Sigmoid colon (tissue), 7 donors: ENCODE measurements around the gene FBN3. TPM values are rescaled to one million over a fixed set of nuclear protein-coding genes. Genes with fewer than 3 reads are reported as not detected.

Source experiments
- DNase-seq: peaks from one replicate; pipeline ENCODE4 v3.0.0-alpha.2; 2019
- H3K27ac ChIP-seq, 4 donors: fragments of 200-600 bp; sonication (generic); one replicate each; pipeline ENCODE4 v1.5.1; 2016 to 2019; ENCODE audit warnings: mild to moderate bottlenecking in 1 of 4
- H3K27me3 ChIP-seq, 3 donors: fragments of 200-600 bp; sonication (generic); one replicate each; pipeline ENCODE4 v1.5.1; 2019; ENCODE audit warnings: mild to moderate bottlenecking in 1 of 3
- H3K36me3 ChIP-seq, 4 donors: fragments of 200-600 bp; sonication (generic); one replicate each; pipeline ENCODE4 v1.5.1; 2016 to 2019
- H3K4me1 ChIP-seq, 4 donors: fragments of 200-600 bp; sonication (generic); one replicate each; pipeline ENCODE4 v1.5.1; 2017 to 2019
- H3K4me3 ChIP-seq, 4 donors: fragments of 200-600 bp; sonication (generic); one replicate each; pipeline ENCODE4 v1.5.1; 2017 to 2019; ENCODE audit warnings: mild to moderate bottlenecking in 2 of 4, moderate library complexity in 1 of 4
- H3K9me3 ChIP-seq, 4 donors: fragments of 200-600 bp in 3 of 4; sonication (generic) in 3 of 4; one replicate each; pipeline versions ENCODE4 v1.5.1 to v1.6.1; 2013 to 2019
- EP300 ChIP-seq, 4 donors: sonication (generic); formaldehyde crosslinking; IDR thresholded peaks; one replicate each; pipeline ENCODE4 v1.6.1; 2017; ENCODE audit warnings: antibody characterized with exemption in 4 of 4
- POLR2A ChIP-seq, 2 donors: fragments of 450-650 bp; IDR thresholded peaks; one replicate each; pipeline ENCODE4 v1.6.1; 2016; ENCODE audit warnings: antibody characterized with exemption in 2 of 2, mild to moderate bottlenecking in 2 of 2, moderate library complexity in 2 of 2
- POLR2AphosphoS5 ChIP-seq, 4 donors: sonication (generic); formaldehyde crosslinking; IDR thresholded peaks; one replicate each; pipeline ENCODE4 v1.6.1; 2017; ENCODE audit warnings: antibody characterized with exemption in 4 of 4
- WGBS, 2 donors: extraction: QIAGEN DNeasy Blood & Tissue Kit; methylation state at CpG; one replicate each; pipeline ENCODE4 v1.1.7; 2013; 5-methylcytosine and 5-hydroxymethylcytosine counted together
- intact Hi-C: fragments of 100-400 bp; cut with DNase I; formaldehyde crosslinking; loops from one replicate; pipeline ENCODE4 v1.15.1; 2023
- polyA plus RNA-seq, 3 donors: library from polyadenylated mRNA; stranded (reverse); fragments of 200-250 nt; gene quantifications; one replicate each; pipeline ENCODE4 v1.2.3, GENCODE V29; 2013
- total RNA-seq, 4 donors: library from RNA; depleted of rRNA; stranded (reverse); fragments of >200 nt; gene quantifications; one replicate each; pipeline ENCODE4 v1.1.0, GENCODE V29; 2016
- TF ChIP-seq, protein P1 (sequence below), 4 experiments: fragments of 450-650 bp in 3 of 4; fragments of 200-600 bp in 1 of 4; IDR thresholded peaks; one replicate each; pipeline ENCODE4 v1.5.1; 2016 to 2019; ENCODE audit warnings: antibody characterized with exemption in 4 of 4, mild to moderate bottlenecking in 3 of 4, moderate library complexity in 2 of 4
- donor health status: healthy with polysubstance abuse.
- donor health status: Bipolar disorder and iron deficiency.
- donor health status: healthy.

Gene FBN3
- total and polyA plus RNA-seq, 7 donors, result 0.06 TPM; not detected in 6

GRCh38 chr19:8185343-8186068 lies 36.1 kb upstream of the FBN3 start:
- Histone ChIP-seq H3K36me3 (no peaks in the 10 kb centered on the region), H3K4me1 (no peaks in the 10 kb centered on the region), H3K9me3 (no peaks in the 10 kb centered on the region), H3K27me3 (no peaks in the 10 kb centered on the region), H3K27ac (no peak overlapping the region), H3K4me3 (no peak overlapping the region)
- DNase-seq, result no peak
- intact Hi-C loops, result no loop called here
- WGBS, 2 donors, result 81 to 89% methylated on average over 5 of the region's 5 CpGs
- TF ChIP-seq POLR2AphosphoS5 (IDR thresholded peaks at IDR 0.05) (no peak), EP300 (IDR thresholded peaks at IDR 0.05) (no peak), POLR2A (IDR thresholded peaks at IDR 0.05) (no peak)
- TF ChIP-seq, protein P1, sequence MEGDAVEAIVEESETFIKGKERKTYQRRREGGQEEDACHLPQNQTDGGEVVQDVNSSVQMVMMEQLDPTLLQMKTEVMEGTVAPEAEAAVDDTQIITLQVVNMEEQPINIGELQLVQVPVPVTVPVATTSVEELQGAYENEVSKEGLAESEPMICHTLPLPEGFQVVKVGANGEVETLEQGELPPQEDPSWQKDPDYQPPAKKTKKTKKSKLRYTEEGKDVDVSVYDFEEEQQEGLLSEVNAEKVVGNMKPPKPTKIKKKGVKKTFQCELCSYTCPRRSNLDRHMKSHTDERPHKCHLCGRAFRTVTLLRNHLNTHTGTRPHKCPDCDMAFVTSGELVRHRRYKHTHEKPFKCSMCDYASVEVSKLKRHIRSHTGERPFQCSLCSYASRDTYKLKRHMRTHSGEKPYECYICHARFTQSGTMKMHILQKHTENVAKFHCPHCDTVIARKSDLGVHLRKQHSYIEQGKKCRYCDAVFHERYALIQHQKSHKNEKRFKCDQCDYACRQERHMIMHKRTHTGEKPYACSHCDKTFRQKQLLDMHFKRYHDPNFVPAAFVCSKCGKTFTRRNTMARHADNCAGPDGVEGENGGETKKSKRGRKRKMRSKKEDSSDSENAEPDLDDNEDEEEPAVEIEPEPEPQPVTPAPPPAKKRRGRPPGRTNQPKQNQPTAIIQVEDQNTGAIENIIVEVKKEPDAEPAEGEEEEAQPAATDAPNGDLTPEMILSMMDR (IDR thresholded peaks at IDR 0.05), result no peak

DNA sequence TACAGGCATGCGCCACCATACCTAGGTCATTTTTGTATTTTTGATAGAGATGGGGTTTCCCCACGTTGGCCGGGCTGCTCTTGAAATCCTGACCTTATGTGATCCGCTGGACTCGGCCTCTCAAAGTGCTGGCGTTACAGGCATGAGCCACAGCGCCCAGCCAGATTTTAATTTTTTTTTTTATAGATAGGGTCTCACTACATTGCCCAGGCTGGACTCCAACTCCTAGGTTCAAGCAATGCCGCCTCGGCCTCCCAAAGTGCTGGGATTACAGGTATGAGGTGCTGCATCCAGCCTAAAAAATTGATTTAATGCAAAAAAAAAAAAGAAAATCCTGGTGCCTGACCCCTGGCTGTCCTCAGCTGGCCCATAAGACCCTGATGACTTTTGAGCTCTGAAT lies 34.9 kb upstream of the FBN3 start:
- DNase-seq, result no peak
- no peaks in the 10 kb centered on the region for H3K4me1 ChIP-seq
- H3K4me3 ChIP-seq, result no peak overlapping the region
- H3K27ac ChIP-seq, result no peak overlapping the region
- intact Hi-C loops, result no loop called here
- TF ChIP-seq POLR2AphosphoS5 (IDR thresholded peaks at IDR 0.05) (no peak), EP300 (IDR thresholded peaks at IDR 0.05) (no peak)
- no peaks in the 10 kb centered on the region for H3K9me3 ChIP-seq
- H3K27me3 ChIP-seq, result no peaks in the 10 kb centered on the region
- 87 to 92% methylated on average over 9 of the region's 9 CpGs for WGBS, 2 donors
- no peaks in the 10 kb centered on the region for H3K36me3 ChIP-seq

- H3K4me3 ChIP-seq, result no peak overlapping the region
- no peak for TF ChIP-seq POLR2AphosphoS5 (IDR thresholded peaks at IDR 0.05)
- no peak for TF ChIP-seq POLR2A (IDR thresholded peaks at IDR 0.05)
- no peak for TF ChIP-seq EP300 (IDR thresholded peaks at IDR 0.05)
- TF ChIP-seq, protein P1 (IDR thresholded peaks at IDR 0.05), result no peak
- H3K4me1 ChIP-seq, result no peaks in the 10 kb centered on the region
- no peaks in the 10 kb centered on the region for H3K27me3 ChIP-seq
- peak overlapping the region in 1 of 4 donors; percentile 33 for H3K27ac ChIP-seq
- no peak for DNase-seq
- H3K36me3 ChIP-seq, result no peaks in the 10 kb centered on the region
- H3K9me3 ChIP-seq, result no peaks in the 10 kb centered on the region
- intact Hi-C loops, result no loop called here
- WGBS, 2 donors, result 70 to 78% methylated on average over 6 of the region's 6 CpGs
These were observed 30.6 kb upstream of the FBN3 start for GRCh38 chr19:8180018-8180417.

GRCh38 chr19:8174706-8175105 lies 25.3 kb upstream of the FBN3 start:
- Histone ChIP-seq H3K4me1 (no peaks in the 10 kb centered on the region), H3K36me3 (no peaks in the 10 kb centered on the region), H3K27me3 (no peaks in the 10 kb centered on the region), H3K9me3 (no peaks in the 10 kb centered on the region), H3K27ac (no peak overlapping the region), H3K4me3 (no peak overlapping the region)
- 92 to 94% methylated on average over 9 of the region's 9 CpGs for WGBS, 2 donors
- DNase-seq, result no peak
- intact Hi-C loops, result no loop called here
- TF ChIP-seq POLR2A (IDR thresholded peaks at IDR 0.05) (no peak), EP300 (IDR thresholded peaks at IDR 0.05) (no peak), POLR2AphosphoS5 (IDR thresholded peaks at IDR 0.05) (no peak)
- TF ChIP-seq, protein P1 (IDR thresholded peaks at IDR 0.05), result no peak

- no peaks in the 10 kb centered on the region for H3K9me3 ChIP-seq
- 92 to 97% methylated on average over 7 of the region's 7 CpGs for WGBS, 2 donors
- peaks cover 0 to 9% (median 4%) of the 10 kb centered on the region in 4 donors for H3K4me1 ChIP-seq
- no peaks in the 10 kb centered on the region for H3K36me3 ChIP-seq
- no peak for DNase-seq
- intact Hi-C loops, result no loop called here
- no peak overlapping the region for H3K27ac ChIP-seq
- TF ChIP-seq EP300 (IDR thresholded peaks at IDR 0.05), result no peak
- TF ChIP-seq POLR2AphosphoS5 (IDR thresholded peaks at IDR 0.05), result no peak
- TF ChIP-seq, protein P1 (IDR thresholded peaks at IDR 0.05), result no peak
- no peak for TF ChIP-seq POLR2A (IDR thresholded peaks at IDR 0.05)
- no peaks in the 10 kb centered on the region for H3K27me3 ChIP-seq
- no peak overlapping the region for H3K4me3 ChIP-seq
These were observed 19.1 kb upstream of the FBN3 start for GRCh38 chr19:8168537-8168936.
